ENCODE data around the gene KCNQ1OT1.

Gene KCNQ1OT1

GRCh38 chr11:2736577-2737225 is 36.9 kb upstream of the KCNQ1OT1 start:
- DNase-seq: no peak

GRCh38 chr11:2735053-2735589 is 35.3 kb upstream of the KCNQ1OT1 start:
- DNase-seq: no peak

DNA sequence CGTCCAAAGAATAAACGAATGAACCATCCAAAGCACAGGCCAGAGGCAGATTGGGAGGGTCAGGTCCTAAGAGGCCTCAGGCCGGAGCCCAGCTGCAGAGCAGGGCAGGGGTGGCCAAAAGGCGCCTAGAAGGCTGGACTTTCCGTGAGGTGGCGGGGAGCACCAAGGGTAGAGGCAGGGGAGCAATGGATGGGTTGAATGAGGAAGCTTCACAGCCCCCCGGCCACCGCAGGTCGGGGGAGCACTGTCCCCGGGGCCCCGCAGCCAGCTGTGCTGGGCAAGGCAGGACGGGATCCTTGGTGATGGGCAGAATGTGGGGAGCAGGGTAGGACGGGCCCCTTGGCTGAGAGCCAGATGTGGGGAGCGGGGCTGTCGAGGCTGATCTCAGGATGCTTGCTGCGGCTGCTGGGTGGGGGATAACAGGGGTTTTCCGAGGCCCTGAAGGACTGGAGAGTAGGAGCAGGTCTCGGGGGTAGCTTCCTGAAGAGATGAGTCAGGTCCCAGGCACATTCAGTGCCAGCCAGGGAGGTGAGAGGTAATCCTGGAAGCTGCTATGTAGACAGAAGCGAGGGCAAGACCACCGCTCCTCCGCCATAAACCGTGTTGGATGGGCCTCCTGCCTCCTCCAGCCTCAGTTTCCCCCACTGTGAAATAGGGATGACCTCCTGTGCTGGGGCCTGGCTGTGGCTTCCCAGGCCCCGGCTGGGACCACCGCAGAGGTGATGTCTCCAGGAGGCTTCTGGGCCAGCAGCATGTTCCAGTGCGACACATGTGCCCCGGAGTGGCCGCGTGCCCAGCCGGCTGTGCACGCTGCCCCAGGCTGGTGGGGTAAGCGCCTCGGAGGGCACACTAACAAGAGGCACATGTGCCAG is 34.6 kb upstream of the KCNQ1OT1 start:
- no peak for DNase-seq

GRCh38 chr11:2732940-2733628 is 33.3 kb upstream of the KCNQ1OT1 start:
- no peak for DNase-seq

DNA sequence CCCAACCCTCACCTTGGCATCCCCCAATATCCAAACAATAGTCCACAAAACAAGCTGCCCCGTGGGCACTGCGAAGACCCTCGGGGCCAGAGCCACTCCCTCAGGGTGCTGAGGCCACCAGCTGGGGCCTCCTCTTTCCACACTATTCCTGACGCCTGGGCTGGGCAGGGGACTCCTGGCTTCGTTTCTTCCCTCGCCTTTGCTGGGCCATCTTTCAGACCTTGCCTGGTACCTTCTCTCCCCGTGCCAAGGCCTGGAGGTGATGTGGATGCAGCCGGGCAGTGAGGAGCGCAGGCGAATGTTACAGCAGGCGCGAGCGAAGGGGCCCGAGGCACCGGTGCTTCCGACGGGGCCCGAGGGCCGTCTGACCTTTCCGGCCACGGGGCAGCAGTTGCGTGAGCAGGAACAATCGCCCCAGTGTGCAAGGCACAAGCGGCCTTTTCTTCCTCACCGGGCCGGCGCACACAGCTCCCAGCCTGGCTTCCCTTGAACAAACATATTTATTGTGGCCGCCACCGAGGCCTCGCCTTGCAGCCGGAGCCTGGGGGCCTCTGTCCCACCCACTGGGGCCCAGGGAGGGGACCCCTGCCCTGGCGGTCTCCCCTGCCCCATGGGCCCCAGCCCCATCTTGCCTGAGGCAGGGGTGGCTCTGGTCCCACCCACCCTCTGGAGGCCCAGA is 32.6 kb upstream of the KCNQ1OT1 start:
- no peak for DNase-seq

DNA sequence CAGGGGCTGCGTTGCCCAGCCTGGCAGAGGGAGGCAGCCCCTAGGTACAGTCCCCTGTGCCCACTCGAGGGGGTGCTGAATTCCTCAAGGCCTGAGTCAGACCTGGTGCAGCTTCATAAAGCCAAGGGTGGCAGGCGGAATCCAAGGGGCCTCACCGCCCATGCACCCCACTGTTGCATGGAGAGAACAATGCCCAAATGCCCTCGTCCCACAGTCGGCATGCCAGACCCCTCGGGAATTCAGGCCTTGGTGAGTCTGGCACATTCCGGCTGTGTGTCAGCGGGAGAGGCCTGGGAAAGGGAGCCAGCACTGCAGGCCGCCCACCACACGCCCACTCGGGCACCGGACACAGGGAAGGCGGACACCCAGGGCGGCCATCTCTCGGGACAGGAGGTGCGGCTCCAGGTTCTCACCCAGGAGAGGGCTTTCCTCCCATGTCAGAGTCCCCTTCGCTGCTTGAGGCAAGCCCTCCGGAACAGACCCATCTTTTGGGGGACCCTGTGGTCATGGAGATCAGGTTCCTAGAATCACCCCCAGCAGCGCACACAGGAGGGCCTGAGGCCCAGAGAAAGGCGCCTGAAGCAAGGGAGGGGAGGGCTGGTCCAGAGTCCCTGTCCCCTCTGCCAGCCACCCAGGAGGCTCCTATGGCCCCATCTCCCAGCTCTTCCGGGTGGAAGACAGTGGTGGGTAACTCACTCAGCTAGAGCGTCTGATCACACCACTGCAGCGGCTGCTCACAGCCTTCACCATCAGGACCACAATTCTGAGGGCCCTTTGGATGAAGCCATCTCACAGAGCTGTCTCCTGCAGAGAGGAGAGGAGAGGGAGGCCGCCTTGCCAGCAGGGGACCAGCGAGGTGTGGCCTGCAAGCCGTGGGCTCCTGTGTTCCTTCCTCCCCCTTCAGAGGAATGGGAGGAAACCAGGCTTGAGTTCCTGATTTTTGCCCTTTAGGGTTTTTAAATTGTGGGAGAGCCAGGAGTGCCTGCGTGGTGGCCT is 31.6 kb upstream of the KCNQ1OT1 start:
- no peak for DNase-seq

GRCh38 chr11:2730272-2731129 is 30.7 kb upstream of the KCNQ1OT1 start:
- no peak for DNase-seq

DNA sequence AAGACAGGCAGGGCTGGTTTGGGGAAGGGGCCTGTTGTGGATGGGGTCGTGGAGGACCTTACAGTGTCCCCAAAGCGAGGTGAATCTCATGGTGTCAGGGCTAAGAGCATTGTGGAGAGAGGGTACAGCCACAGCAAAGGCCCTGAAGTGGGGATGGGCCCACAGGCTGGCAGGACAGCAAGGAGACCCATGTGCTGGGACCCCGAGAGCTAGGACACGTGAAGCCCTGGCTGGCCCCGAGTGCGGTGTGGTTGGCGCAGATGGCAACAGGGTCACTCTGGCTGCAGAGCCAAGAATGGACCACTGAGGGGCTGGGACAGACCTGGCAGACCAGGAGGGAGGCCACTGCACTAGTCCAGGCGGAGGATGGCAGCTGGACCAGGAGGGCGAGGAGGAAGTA is 30.0 kb upstream of the KCNQ1OT1 start:
- no peak for DNase-seq

DNA sequence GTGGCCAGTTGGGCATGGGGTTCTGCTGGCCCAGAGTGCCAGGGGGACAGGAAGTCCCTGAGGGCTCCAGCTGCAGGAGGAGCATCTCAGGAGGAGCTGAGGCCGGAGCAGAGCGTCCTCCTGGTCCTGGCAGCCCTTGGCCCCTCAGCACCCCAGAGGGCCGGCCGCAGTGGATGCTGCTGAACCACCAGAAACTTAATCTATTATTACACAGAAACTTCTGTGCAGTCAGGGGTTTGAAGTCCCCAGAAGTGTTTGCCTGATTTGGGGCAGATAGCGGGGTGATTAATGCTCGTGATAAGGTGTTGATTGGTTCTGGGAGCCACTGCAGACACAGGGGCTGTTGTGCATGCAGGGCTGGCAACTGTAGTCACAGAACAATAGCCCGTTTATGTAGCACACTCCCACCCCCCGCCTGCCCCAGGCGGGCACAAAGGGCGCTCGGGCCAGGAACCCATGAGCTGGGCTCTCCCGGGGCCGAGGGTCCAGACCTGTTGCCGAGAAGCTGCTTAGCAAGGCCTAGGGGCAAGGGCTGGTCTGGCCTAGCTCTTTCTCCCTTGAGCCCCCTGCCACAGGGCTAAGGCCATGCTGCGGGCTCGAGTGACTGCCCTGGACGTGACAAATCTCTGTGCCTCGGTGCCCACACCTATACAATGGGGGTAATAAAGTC is 29.0 kb upstream of the KCNQ1OT1 start:
- no peak for DNase-seq

DNA sequence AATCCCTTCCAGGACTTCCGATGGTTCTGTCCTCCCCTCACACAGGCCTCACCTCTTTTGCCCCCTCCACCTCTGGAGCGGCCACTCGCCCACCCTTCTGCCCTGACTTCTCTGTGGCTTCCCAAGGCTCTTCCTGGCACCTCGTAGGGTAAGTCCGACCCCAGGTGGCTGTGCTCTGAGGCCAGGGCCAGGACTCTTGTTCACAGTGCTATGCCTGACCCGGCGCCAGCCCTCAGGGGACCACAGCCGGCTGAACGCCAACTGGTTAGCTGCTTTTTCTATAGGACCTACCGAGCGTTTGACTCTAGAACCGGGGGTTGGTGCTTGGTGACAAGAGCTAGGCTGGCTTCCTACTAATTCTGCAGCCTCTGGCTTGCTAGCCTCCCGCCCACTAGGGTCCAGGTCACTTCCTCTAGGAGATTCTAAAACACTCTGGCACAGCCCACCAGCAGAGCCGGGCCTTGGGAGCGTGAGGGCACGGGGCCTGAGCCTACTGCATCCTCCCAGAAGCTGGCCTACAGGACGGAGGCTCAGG is 28.4 kb upstream of the KCNQ1OT1 start:
- DNase-seq: no peak

GRCh38 chr11:2726964-2727363 is 27.2 kb upstream of the KCNQ1OT1 start:
- DNase-seq: no peak

DNA sequence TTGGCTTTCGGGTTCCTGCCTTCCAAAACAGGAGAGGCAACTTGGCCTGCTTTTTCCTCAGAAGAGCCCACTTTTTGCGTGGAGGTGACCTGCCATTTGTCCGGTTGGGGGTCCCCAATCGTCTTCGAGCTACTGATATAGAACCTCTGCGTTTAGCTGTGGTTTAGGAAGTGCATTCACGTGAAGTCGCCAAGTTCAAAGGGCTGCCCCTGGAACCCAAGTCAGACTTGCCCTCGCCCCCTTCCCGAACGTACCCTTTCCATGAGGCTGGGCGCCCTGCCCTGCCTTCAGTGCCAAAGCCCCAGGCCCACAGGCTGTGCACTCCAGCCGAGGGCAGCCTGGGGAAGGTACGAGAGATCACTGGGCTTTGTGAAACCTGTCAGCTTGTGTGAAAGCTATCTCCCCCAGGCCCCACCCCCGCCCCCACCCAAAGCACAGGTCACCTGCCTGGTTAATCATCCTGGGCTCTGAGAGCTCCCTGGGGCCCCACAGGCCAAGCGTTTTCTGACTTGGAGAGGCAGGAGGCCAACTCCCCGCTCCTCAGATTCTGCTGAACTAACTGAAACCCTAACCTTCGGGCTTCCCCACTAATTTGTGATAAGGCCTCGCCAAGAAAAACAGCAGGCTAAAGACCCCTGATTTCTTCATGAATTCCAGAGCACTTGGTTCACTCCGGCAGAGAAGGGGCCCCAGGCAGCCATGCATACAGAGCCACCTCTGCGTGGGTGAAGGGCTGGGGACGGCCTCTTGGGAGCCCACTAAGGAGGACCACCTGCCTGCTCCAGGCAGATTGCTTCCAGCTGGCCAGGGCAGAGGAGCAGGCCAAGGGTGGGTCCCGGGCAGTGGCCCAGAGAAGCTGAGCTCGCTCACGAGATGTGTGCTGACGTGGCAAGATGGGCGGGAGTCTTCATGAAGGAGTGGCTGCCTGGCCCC is 25.8 kb upstream of the KCNQ1OT1 start:
- DNase-seq: no peak

DNA sequence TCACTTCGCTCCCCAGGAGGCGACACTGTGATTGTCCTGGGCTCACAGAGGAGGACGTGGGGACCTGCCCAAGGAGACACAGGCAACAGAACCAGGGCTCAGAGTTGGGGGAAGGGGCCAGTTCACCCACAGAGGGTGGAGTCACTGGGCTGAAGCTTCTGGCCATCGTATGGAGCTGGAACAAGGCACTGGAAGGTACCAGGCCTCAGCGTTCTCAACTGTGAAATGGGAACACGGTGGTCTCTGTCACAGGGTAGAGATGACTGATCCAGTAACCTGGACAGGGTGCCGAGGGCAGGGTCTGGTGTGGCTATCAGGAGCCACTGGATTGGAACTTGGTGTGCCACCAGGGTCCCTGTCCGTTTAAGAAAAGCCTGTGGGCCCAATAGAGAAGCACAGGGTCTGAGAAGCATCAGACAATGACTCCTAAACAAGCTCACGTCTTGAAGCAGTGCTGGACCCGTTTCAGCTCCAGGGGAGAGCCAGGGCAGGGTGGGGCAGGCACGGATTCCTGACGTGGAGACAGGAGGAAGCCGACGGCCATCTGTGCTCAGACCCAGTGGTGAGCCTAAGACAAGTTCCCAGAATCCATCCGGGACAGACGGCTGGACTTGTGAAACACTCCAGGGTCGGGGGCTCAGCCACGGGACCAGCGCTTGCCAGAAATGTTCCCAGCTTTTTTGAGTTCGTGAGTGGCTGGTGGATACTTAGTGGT is 25.0 kb upstream of the KCNQ1OT1 start:
- no peak for DNase-seq

DNA sequence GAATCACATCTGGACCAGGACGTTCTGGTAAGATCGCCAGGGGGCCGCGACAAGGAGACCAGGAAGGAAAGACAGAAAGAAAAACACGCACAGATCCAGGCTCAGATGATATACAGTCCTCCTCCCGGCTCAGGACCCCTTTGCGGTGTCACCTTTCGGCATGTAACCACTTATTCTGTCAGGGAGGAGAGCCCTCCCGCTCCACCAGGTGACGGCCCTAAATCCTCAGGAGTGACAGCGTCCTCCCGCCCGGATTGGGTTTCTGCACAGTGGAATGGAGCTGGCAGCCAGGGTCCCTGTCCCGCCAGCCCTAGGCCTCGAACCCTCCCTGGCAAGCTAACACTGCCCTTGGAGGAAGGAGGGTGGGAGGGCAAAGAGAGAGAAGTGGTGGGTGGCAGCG is 24.3 kb upstream of the KCNQ1OT1 start:
- DNase-seq: no peak

GRCh38 chr11:2722955-2723354 is 23.2 kb upstream of the KCNQ1OT1 start:
- no peak for DNase-seq

GRCh38 chr11:2721210-2721916 is 21.6 kb upstream of the KCNQ1OT1 start:
- no peak for DNase-seq
